Measurements from ENCODE around the gene PIAS2.
A peak's percentile ranks its signal among the peaks of the same experiment; 100 is the strongest.
"Not testable (repeated sequence)": the region's sequence is repeated elsewhere in the genome, so short reads cannot be mapped to it uniquely, and the experiment has no call there.

Gene PIAS2

GRCh38 chr18:46917108-46917802 lies at the start of gene PIAS2, which contains the start of gene KATNAL2:
TSS of gene PIAS2 (minus strand) at chr18:46917507. CDS start at chr18:46917345, 162 bp downstream.
TSS of gene KATNAL2 (plus strand) at chr18:46917602. CDS start at chr18:46946873, 29,271 bp downstream.
- peaks cover 3% of the 10 kb centered on the region for H3K27me3 Mint-ChIP-seq (ENCODE audit: low read depth)

GRCh38 chr18:46966266-46966665 lies 49.0 kb upstream of the PIAS2 start:
- not testable (repeated sequence) for H3K36me3 Mint-ChIP-seq (ENCODE audit: low read depth); H3K4me3 Mint-ChIP-seq; H3K9me3 Mint-ChIP-seq; H3K4me1 Mint-ChIP-seq (ENCODE audit: low read depth); H3K27me3 Mint-ChIP-seq (ENCODE audit: low read depth); H3K27ac Mint-ChIP-seq

More at GRCh38 chr18:46917108-46917802, at the start of gene PIAS2, which contains the start of gene KATNAL2:
- Mint-ChIP-seq H3K4me3 (peak within 1 kb of the TSS; percentile 90), H3K27ac (peak within 1 kb of the TSS; percentile 87), H3K9me3 (no peaks in the 10 kb centered on the region), H3K4me1 (ENCODE audit: low read depth) (peaks cover 34% of the 10 kb centered on the region), H3K36me3 (ENCODE audit: low read depth) (peaks cover 5% of the 10 kb centered on the region)

GRCh38 chr18:46964579-46965293 lies 47.4 kb upstream of the PIAS2 start:
- H3K27me3 Mint-ChIP-seq (ENCODE audit: low read depth); H3K4me3 Mint-ChIP-seq; H3K9me3 Mint-ChIP-seq; H3K36me3 Mint-ChIP-seq (ENCODE audit: low read depth); H3K27ac Mint-ChIP-seq; H3K4me1 Mint-ChIP-seq (ENCODE audit: low read depth): not testable (repeated sequence)

- not testable (repeated sequence) for H3K36me3 Mint-ChIP-seq (ENCODE audit: low read depth); H3K9me3 Mint-ChIP-seq; H3K27ac Mint-ChIP-seq; H3K4me3 Mint-ChIP-seq; H3K27me3 Mint-ChIP-seq (ENCODE audit: low read depth); H3K4me1 Mint-ChIP-seq (ENCODE audit: low read depth)
These were observed 46.6 kb upstream of the PIAS2 start for GRCh38 chr18:46963656-46964578.

GRCh38 chr18:46958209-46958608 lies 40.9 kb upstream of the PIAS2 start:
- H3K36me3 Mint-ChIP-seq (ENCODE audit: low read depth), result no peaks in the 10 kb centered on the region
- H3K4me1 Mint-ChIP-seq (ENCODE audit: low read depth), result no peaks in the 10 kb centered on the region
- no peak overlapping the region for H3K4me3 Mint-ChIP-seq
- H3K27me3 Mint-ChIP-seq (ENCODE audit: low read depth), result no peaks in the 10 kb centered on the region
- no peaks in the 10 kb centered on the region for H3K9me3 Mint-ChIP-seq
- no peak overlapping the region for H3K27ac Mint-ChIP-seq

GRCh38 chr18:46953195-46953594 lies 35.9 kb upstream of the PIAS2 start:
- Mint-ChIP-seq H3K9me3 (no peaks in the 10 kb centered on the region), H3K4me3 (no peak overlapping the region), H3K27me3 (ENCODE audit: low read depth) (no peaks in the 10 kb centered on the region), H3K4me1 (ENCODE audit: low read depth) (no peaks in the 10 kb centered on the region), H3K27ac (no peak overlapping the region), H3K36me3 (ENCODE audit: low read depth) (no peaks in the 10 kb centered on the region)

- Mint-ChIP-seq H3K4me1 (ENCODE audit: low read depth) (no peaks in the 10 kb centered on the region), H3K27ac (no peak overlapping the region), H3K36me3 (ENCODE audit: low read depth) (no peaks in the 10 kb centered on the region), H3K27me3 (ENCODE audit: low read depth) (peaks cover 2% of the 10 kb centered on the region), H3K4me3 (no peak overlapping the region), H3K9me3 (no peaks in the 10 kb centered on the region)
These were observed 32.9 kb upstream of the PIAS2 start for GRCh38 chr18:46950064-46950656.

- H3K27me3 Mint-ChIP-seq (ENCODE audit: low read depth), result peaks cover 8% of the 10 kb centered on the region
- no peaks in the 10 kb centered on the region for H3K9me3 Mint-ChIP-seq
- no peaks in the 10 kb centered on the region for H3K36me3 Mint-ChIP-seq (ENCODE audit: low read depth)
- H3K4me1 Mint-ChIP-seq (ENCODE audit: low read depth), result no peaks in the 10 kb centered on the region
- no peak overlapping the region for H3K4me3 Mint-ChIP-seq
- no peak overlapping the region for H3K27ac Mint-ChIP-seq
These were observed 29.5 kb upstream of the PIAS2 start for GRCh38 chr18:46946656-46947282.

GRCh38 chr18:46942646-46943045 lies 25.3 kb upstream of the PIAS2 start:
- H3K36me3 Mint-ChIP-seq (ENCODE audit: low read depth), result no peaks in the 10 kb centered on the region
- H3K27me3 Mint-ChIP-seq (ENCODE audit: low read depth), result peaks cover 8% of the 10 kb centered on the region
- no peak overlapping the region for H3K27ac Mint-ChIP-seq
- H3K4me3 Mint-ChIP-seq, result no peak overlapping the region
- H3K9me3 Mint-ChIP-seq, result no peaks in the 10 kb centered on the region
- H3K4me1 Mint-ChIP-seq (ENCODE audit: low read depth), result no peaks in the 10 kb centered on the region

- Mint-ChIP-seq H3K4me3 (no peak overlapping the region), H3K36me3 (ENCODE audit: low read depth) (no peaks in the 10 kb centered on the region), H3K9me3 (no peaks in the 10 kb centered on the region), H3K4me1 (ENCODE audit: low read depth) (no peaks in the 10 kb centered on the region), H3K27ac (no peak overlapping the region), H3K27me3 (ENCODE audit: low read depth) (peaks cover 5% of the 10 kb centered on the region)
These were observed 22.8 kb upstream of the PIAS2 start for GRCh38 chr18:46939998-46940571.

GRCh38 chr18:46939337-46939963 lies 22.1 kb upstream of the PIAS2 start:
- Mint-ChIP-seq H3K27ac (no peak overlapping the region), H3K27me3 (ENCODE audit: low read depth) (peaks cover 5% of the 10 kb centered on the region), H3K36me3 (ENCODE audit: low read depth) (no peaks in the 10 kb centered on the region), H3K4me1 (ENCODE audit: low read depth) (no peaks in the 10 kb centered on the region), H3K9me3 (no peaks in the 10 kb centered on the region), H3K4me3 (no peak overlapping the region)

GRCh38 chr18:46920653-46921052 lies 3.3 kb upstream of the PIAS2 start:
- H3K9me3 Mint-ChIP-seq, result peaks cover 3% of the 10 kb centered on the region
- H3K27me3 Mint-ChIP-seq (ENCODE audit: low read depth), result peaks cover 11% of the 10 kb centered on the region
- no peaks in the 10 kb centered on the region for H3K36me3 Mint-ChIP-seq (ENCODE audit: low read depth)
- no peak overlapping the region for H3K27ac Mint-ChIP-seq
- H3K4me1 Mint-ChIP-seq (ENCODE audit: low read depth), result peaks cover 15% of the 10 kb centered on the region
- no peak overlapping the region for H3K4me3 Mint-ChIP-seq

GRCh38 chr18:46920067-46920466 lies 2.8 kb upstream of the PIAS2 start:
- Mint-ChIP-seq H3K36me3 (ENCODE audit: low read depth) (no peaks in the 10 kb centered on the region), H3K4me1 (ENCODE audit: low read depth) (peaks cover 21% of the 10 kb centered on the region), H3K4me3 (no peak overlapping the region), H3K9me3 (peaks cover 3% of the 10 kb centered on the region), H3K27me3 (ENCODE audit: low read depth) (peaks cover 11% of the 10 kb centered on the region), H3K27ac (no peak overlapping the region)

Data from T-helper 1 cell treated with Interleukin-12 subunit alpha and Interleukin-12 subunit beta and Interleukin-4 antibody, amounts not matched to agents 30 μg/mL and 1 μg/mL, for 36 hours (primary cell).